CD4-positive, alpha-beta T cell treated with Interleukin-1 beta for 1 hour (primary cell): Measurements from ENCODE around the gene UGT1A6.

Source experiments
- DNase-seq, 2 donors: peaks; one replicate each; pipeline ENCODE4 v3.0.0-alpha.2; 2020 to 2022

UGT1A6 gene

GRCh38 chr2:233772153-233772552 is 79.5 kb downstream of the UGT1A6 start:
- no peak for DNase-seq

DNA sequence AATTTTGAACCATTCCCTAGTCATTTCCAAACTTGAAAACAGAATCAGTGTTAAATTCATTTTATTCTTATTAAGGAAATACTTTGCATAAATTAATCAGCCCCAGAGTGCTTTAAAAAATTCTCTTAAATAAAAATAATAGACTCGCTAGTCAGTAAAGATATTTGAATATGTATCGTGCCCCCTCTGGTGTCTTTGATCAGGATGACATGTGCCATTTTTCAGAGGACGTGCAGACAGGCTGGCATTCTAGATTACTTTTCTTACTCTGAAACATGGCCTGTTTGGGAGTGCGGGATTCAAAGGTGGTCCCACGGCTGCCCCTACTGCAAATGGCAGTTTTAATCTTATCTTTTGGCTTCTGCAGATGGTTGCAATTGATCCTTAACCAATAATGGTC is 79.9 kb downstream of the UGT1A6 start:
- DNase-seq: no peak

- no peak for DNase-seq
These were observed 81.2 kb downstream of the UGT1A6 start for GRCh38 chr2:233773854-233774253.

- DNase-seq: no peak
These were observed 82.7 kb downstream of the UGT1A6 start for GRCh38 chr2:233775414-233775813.

DNA sequence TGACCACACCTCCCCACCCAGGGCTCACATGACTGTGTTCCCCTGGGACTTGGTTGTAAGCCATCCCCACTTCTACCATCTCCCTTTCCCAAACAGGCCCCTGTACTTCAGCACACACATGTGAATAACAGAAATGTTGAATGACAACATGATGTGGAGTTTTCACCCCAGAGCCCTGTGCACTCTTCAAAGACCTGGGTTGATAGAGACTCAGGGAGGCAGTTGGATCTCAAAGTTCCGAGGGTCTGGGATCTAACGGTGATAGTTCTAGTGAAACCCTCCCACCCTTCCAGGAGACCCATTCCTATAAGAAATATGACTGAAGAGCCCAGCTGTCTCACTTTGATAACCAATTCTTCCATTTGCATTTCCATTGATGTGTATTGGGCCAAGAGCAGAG is 85.3 kb downstream of the UGT1A6 start, which contains the start of gene MROH2A:
Gene MROH2A, plus strand, starts transcription at position 301 of the 400 bp plus-strand sequence. CDS start 1,029 bp downstream, outside the sequence.
- DNase-seq: no peak

GRCh38 chr2:233779722-233780121 is 87.0 kb downstream of the UGT1A6 start:
- DNase-seq: no peak

DNA sequence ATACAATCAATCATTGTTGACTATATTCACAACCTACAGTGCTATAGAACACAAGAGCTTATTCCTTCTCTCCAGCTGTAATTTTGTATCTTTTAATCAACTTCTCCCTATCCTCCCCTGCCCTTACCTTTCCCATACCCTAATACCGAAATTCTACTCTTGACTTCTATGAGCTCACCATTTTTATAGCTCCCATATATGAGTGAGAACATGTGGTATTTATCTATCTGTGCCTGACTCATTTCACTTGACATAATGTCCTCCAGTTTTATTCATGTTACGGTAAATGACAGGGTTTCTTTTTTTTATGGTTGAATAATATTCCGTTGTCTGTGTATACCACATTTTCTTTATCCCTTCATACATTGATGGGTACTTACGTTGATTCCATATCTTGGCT is 88.1 kb downstream of the UGT1A6 start:
- DNase-seq: no peak

DNA sequence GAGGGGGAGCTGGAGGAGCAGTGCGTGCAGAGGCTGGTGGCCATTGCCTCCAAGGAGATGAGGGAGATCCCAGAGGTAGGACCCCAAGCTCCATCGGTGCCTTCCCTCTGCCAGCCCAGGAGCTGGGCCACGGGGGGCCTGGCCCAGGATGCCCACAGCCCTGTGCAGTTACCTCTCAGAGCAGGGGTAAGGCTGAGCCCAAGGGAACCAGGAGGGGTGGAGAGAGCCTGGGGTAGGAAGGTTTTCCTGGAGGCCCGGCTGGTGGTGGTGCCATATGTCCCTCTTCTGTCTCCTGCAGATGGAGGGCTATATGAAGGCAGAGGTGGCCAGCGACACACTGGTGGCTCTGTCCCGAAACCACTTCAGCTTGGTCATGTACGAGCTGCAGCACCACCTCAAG is 96.9 kb downstream of the UGT1A6 start:
- DNase-seq: no peak

- DNase-seq: no peak
These were observed 98.6 kb downstream of the UGT1A6 start for GRCh38 chr2:233791151-233791882.

- no peak for DNase-seq
These were observed 99.2 kb downstream of the UGT1A6 start for GRCh38 chr2:233791883-233792329.

DNA sequence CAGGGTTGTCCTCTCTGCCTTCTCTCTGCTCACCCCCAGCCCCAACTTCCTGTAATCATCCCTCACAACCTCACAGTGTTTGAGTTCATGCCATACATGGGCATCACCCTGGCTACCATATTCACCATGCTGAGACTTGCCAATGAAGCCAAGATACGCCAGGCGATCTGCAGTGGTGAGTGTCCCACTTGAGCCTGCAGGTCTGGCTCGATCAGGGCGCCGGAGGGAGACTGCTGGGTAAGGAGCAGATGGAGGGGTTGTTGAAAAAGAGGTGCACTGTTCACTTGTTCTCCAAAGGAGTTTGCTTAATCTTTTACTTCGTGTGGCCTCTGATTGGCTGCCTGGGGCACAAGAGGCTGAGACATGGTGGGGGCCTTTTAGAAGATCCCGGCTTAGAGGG is 100.0 kb downstream of the UGT1A6 start:
- no peak for DNase-seq

DNA sequence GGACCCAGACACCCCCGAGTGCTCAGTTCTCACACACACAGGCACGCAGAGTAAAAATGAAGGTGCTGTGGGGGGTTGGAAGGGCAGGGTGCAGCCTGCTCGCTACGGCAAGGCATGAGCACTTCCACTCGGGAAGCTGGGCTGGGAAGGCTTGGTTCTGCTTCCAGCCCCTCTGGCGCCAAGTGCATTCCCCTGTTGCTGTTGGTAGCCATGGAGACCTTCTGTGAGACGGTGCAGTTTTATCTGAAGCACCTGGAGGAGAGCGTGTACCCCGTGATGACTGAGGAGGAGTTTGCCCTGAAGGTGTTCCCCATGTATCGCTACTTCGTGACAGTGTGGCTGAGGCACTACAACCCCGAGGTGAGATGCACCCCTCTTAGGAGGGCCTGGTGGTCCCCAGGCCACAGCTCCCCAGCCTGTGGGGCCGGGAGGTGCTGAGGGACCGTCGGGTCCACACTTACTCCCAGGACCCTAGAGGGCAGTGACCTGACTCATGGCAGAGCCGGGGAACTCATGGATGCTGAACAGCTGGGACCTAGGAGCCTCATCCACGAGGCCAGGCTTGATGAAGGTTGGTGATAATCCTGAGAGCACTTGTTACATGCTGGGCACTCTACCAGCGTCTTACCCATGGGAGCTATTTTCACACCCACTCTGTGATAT is 100.9 kb downstream of the UGT1A6 start:
- DNase-seq: no peak

DNA sequence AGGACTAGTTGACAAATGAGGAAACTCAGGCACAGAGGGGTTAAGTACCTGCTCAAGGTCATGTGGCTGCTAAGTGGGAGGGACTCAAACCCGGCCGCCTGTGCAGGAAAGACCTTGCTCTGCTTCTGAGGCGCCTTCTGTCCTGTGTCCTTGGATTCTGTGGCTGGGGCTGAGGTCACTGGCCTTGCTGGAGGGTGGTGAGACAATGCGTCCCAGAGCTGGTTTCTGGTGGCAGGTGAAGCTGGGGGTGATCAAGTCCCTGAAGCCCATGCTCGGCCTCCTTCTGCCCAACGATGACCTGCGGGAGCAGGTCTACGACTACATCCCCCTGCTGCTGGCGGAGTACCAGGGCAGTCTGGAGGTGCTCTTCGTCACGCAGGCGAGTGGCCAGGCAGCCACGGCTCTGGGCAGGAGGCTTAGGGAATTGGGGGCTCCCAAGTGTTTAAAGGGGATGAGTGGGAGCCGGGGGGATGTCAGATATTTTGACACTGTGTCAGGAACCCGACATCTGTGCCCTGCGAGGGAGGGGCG is 101.5 kb downstream of the UGT1A6 start:
- DNase-seq: no peak

DNA sequence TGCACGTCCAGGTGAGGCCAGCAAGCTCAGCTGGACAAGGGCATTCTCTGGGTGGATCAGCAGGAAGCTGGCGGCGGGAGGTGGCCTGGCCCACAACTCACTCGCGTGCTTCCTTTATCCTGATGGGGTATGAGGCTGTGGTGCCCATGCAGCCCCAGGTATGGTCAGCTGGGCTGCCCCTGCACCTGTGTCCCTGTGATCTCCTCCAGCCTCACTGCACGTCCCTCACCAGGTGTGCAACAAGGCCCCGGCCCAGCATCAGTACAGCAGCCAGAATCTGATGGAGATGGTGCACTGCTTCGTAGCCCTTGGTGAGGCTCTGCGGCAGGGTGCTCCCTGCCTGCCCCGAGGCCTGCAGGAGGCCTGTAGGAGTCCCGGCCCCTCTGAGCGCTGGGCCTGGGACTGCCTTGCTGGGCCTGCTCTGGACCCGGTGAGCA is 103.1 kb downstream of the UGT1A6 start:
- DNase-seq: no peak

- DNase-seq: no peak
These were observed 103.6 kb downstream of the UGT1A6 start for GRCh38 chr2:233796254-233796653.

GRCh38 chr2:233798335-233799086 is 105.8 kb downstream of the UGT1A6 start:
- DNase-seq: no peak

DNA sequence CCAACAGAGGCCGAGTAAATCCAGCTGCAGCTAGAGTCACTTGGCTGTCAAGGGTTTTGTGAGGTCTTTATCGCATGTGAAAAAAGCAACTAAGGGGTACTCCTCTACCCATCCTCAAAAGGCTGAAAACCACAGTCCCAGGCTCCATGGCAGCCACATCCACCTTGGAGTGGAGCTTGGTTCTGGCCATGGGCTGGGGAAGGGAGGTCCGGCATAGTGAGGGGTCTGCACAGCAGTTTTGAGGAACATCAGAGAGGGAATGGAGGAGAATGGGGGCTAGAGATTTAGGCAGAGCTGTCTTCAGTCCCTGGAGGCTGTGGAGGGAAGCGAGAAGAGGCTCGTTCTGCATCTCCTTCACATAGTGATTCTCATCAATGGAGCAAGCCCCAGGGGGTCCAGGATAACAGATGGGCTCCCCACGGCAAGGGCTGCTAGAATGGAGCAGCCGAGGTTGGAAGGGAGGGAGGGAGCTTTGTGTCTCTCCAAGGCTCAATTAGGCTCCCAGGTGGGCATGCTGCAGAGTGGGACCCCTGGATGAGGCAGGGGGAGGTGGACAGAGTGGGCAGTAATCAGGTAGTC is 106.5 kb downstream of the UGT1A6 start:
- DNase-seq: no peak

DNA sequence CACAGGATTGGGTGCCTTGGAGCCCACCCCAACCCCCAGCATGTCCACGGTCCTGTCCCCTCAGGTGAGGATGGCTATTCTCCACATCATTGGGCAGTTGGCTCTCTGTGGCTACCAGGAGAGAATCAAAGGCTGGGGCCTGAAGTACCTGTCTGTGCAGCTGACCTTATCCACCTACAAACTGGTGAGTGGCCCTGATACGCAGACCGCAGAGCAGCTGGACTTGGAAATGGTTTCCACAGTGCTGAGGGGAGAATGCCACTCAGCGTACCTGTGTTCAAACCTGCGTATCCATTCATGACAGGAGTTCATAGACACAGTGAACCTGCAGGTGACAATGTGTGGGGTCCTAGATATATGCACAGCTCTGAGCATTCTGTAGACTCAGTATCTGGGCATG is 107.0 kb downstream of the UGT1A6 start:
- DNase-seq: no peak

DNA sequence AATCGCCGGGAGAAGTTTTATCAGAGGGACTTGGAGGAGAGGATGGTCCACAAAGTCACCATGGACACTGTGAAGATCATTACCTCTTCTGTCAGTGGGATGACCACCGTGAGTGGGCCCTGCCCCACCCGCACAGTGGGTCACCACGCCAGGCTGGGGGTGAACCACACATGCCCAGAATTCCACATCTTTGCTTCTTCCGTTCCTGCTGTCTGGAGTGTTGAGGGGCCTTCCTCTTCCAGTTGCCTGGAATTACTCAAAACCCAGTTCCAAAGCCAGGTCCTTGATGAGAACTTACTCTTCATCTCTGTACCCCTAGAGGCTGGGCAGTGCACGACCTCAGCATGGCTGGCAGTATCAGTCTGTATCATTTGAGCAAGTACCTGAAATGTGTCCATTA is 107.5 kb downstream of the UGT1A6 start:
- DNase-seq: no peak

DNA sequence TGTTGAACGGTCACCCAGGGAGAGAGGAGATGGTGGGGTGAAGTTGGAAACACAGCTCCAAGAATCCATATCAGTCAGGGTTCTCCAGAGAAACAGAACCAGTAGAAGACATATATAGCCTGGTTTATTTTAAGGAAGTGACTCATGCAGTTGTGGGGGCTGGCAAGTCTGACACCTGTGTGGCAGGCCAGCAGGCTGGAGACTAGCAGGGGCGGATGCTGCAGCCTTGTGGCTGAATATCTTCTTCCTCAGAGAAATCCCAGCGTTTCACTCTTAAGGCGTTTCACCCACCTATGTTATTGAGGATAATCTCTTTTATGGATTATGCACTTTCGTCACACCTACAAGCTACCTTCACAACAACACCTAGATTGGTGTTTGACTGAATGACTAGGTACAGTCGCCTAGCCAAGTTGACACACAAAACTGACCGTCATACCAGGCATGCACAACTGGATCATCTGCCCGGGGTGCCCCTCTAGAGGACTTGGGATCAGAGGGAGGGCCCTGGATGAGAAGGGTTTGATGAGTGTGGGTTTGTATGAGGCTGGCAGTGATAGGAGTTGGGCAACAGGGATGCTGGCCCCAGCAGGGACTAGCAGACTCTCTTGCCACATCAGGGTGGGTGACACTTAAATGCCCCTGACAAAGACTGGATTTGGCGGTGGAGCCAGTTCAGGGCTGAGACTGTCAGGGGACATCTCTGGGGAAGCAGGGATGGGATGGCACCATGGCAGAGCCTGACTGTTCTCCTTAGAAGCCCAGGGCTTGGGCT is 108.9 kb downstream of the UGT1A6 start:
- no peak for DNase-seq

GRCh38 chr2:233802132-233802815 is 109.6 kb downstream of the UGT1A6 start:
- DNase-seq: no peak
